ENCODE data around the gene TERT.

DNA sequence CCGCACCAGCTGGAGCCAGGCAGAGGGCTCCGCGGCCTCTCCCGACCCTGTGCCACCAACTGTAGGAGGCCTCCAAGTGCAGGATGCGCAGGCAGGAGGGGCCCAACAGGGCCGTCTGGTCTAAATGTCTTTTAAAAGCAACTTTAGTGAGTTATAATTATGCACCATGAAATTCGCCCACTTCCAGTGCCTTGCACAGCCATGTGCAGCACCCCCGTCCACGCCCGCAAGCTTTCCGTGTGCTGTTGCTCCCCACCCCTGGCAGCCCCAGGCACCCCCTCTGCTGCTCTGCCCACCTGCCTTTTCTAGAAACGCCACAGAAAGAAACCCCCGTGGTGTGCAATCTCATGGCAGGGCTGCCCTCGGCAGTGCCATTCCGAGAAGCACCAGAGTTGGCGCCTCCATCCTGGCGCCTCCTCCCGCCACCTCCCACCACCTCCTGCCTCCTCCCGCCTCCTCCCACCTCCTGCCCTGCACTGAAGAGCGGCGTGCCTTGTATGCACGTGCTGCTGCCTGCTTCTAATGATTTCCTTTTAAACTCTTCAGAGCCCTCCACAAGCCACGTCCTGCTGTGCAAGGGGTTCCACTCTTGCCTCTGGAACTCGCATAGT is 77.2 kb downstream of the TERT start:
- TF ChIP-seq, protein P1, sequence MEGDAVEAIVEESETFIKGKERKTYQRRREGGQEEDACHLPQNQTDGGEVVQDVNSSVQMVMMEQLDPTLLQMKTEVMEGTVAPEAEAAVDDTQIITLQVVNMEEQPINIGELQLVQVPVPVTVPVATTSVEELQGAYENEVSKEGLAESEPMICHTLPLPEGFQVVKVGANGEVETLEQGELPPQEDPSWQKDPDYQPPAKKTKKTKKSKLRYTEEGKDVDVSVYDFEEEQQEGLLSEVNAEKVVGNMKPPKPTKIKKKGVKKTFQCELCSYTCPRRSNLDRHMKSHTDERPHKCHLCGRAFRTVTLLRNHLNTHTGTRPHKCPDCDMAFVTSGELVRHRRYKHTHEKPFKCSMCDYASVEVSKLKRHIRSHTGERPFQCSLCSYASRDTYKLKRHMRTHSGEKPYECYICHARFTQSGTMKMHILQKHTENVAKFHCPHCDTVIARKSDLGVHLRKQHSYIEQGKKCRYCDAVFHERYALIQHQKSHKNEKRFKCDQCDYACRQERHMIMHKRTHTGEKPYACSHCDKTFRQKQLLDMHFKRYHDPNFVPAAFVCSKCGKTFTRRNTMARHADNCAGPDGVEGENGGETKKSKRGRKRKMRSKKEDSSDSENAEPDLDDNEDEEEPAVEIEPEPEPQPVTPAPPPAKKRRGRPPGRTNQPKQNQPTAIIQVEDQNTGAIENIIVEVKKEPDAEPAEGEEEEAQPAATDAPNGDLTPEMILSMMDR (conservative IDR thresholded peaks at IDR 0.05 in 1 of 2, IDR thresholded peaks at IDR 0.05 in 1 of 2; ENCODE audit: extremely low read depth in 1 of 2, insufficient read depth in 1 of 2, low read depth in 1 of 2, low read length in 2 of 2), result no peak
- no peak for TF ChIP-seq EZH2 (IDR thresholded peaks at IDR 0.05; ENCODE audit: borderline replicate concordance, low read length)

Data from mammary epithelial cell (primary cell).